GM18498 (cell line): Measurements from ENCODE around the gene KCNJ1.

Experiments used
- ATAC-seq: cut with Tn5 transposase; IDR thresholded peaks from one replicate; pipeline ENCODE4 v1.9.1; 2021; ENCODE audit warnings: mild to moderate bottlenecking, moderate library complexity; ENCODE audit not compliant: unreplicated experiment

KCNJ1 gene

DNA sequence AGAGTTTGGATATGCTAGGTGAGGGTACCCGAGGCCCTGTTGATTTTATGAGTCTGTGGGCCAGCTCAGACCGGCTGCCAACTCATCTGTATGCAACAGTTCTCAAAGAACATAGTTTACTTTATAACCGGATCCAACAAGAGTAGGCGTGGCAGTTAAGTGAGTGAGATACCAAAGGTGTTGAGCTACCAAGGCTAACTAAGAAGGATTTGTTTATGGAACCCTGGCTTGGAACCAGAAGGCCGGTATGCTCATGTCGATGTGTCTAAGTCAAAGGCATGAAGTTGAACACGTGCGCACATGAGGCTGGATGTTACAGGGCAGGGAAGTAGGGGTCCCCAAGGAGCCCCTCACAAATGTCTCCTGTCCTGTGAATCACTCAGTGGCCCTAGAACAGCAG lies at the start of gene KCNJ1:
Gene KCNJ1 (minus strand): TSS at position 20 of the 400 bp plus-strand sequence. CDS start 27,053 bp downstream, outside the sequence.
- no peak for ATAC-seq

DNA sequence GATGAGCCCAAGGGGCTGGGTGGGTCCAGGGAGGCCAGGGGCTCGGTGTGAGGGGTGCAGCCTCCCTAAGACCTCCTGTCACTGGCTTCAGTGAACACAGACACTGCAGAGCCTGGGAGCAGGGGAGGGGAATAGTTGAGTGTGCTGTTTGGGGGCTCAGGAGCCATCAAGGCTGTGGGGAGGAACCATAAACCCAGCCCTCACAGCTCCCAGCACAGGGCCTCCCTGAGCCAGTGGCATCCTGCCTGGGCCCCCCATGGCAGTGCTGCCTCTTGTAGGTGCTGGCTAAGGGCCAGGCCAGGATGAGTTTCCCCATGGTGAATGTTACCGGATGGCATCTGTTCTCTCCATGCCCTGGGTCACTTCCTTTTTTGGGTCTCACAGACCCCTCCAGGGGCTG lies 49.6 kb upstream of the KCNJ1 start:
- ATAC-seq: no peak

DNA sequence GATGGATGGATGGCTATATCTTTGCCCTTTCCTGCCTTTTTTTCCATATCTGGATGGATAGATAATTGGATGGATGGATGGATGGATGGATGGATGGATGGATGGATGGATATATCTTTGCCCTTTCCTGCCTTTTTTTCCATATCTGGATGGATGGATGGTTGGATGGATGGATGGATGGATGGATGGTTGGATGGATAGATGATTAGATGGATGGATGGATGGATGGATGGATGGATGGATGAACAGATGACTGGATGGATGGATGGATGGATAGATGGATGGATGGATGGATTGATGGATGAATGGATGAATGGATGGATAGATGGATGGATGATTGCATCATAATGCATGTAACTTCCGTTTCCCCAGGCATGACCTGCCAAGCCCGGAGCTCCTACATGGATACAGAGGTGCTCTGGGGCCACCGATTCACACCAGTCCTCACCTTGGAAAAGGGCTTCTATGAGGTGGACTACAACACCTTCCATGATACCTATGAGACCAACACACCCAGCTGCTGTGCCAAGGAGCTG lies 49.0 kb upstream of the KCNJ1 start:
- no peak for ATAC-seq

DNA sequence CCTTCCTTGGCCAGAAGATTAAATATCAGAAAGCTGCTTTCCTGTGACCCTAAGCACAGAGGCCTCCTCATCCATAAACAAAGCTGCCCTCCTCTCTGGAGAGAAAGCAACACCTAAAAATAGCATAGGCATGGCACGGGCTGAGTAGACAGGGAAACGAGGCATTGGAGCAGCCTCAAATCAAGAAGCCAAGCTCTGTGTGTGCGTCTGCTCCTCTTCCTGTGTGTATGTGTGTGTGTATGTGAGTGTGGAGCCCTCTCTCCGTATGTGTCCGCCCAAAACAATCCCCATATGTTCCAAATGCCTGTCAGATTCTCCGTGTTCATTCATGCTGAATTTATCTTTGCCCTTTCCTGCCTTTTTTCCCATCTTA lies 48.0 kb upstream of the KCNJ1 start:
- no peak for ATAC-seq

DNA sequence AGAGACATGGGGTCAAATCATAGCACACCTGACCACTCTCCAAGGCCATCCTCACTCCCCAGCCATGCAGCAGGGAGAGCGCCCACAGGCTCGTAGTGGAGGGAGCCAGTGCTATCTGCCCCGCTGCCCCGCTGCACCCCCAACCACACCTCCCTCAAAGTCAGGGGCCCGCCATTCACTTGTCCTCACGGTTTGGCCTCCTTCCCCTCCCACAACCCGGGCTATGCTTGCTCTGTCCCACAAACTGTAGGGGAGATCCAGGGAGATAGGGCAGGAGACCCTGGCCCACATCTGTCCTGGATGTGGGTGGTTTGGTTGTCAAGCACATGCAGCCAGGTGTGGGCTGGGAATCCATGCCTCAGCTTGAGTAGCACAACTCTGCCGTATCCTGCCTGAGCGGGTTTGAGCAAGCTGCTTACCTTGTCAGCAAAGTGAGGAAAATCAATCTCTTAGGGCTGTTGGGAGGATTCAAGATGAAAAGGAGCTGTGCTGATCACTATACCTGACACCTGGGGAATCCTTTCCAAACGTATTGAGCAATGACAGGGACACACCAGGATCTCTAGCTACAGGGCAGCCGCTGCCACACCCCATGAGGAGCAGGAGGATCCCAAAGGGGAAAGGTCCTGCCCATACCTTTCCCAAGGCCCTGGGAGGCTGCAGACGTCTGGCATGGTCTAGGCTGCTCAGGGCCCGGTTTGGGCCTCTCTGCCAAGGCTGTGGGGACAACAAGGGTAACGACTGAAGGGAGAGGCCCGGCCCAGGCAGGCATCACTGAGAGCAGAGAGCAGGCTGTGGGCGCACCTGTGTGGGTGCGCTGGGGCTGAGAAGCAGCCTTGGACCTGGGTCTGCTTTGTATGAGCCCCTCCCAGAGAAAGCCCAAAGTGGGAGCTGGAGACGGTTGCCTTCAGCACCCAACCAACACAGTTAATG lies 47.4 kb upstream of the KCNJ1 start:
- ATAC-seq: no peak

DNA sequence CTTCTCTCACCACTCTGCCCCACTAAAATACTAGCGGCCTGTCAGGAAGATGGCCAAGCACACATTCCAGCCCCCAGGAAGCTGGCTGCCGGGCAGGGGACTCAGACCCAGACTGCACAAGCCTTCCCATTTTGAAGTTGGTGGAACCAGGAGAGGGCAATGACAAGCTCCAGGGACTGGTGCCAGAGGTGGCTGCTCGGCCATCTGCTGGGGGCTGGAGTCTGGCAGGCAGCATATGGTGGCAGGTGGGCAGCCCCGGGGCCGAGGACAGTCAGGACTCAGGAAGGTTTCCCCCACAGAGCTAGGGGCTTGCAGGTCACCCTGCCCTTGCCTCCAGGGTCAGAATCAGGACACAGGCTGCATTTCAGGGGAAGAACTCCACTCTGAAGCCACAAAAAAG lies 46.7 kb upstream of the KCNJ1 start:
- ATAC-seq: no peak

DNA sequence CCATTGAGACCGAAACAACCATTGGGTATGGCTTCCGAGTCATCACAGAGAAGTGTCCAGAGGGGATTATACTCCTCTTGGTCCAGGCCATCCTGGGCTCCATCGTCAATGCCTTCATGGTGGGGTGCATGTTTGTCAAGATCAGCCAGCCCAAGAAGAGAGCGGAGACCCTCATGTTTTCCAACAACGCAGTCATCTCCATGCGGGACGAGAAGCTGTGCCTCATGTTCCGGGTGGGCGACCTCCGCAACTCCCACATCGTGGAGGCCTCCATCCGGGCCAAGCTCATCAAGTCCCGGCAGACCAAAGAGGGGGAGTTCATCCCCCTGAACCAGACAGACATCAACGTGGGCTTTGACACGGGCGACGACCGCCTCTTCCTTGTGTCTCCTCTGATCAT lies 44.6 kb upstream of the KCNJ1 start:
- no peak for ATAC-seq

DNA sequence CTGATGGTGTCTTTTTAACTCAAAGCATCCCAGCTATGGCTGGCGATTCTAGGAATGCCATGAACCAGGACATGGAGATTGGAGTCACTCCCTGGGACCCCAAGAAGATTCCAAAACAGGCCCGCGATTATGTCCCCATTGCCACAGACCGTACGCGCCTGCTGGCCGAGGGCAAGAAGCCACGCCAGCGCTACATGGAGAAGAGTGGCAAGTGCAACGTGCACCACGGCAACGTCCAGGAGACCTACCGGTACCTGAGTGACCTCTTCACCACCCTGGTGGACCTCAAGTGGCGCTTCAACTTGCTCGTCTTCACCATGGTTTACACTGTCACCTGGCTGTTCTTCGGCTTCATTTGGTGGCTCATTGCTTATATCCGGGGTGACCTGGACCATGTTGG lies 44.1 kb upstream of the KCNJ1 start:
- no peak for ATAC-seq

DNA sequence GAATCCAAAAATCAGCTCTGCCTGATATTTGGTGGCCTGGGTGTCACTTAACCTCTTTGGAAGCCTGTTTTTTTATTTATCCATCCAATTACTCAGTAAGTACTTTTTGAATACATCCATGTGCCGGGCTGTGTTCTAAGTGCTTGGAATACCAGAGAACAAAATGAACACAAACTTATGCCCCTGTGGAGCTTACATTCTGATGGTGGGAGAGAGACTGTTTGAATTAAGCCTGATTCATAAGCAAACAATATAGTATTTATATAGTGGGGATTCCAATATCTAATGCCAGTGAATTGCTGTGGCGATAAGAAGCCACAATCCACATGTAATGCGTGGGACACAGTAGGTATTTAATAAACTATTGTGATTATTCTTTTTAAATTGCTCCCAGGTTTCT lies 43.5 kb upstream of the KCNJ1 start:
- ATAC-seq: no peak

DNA sequence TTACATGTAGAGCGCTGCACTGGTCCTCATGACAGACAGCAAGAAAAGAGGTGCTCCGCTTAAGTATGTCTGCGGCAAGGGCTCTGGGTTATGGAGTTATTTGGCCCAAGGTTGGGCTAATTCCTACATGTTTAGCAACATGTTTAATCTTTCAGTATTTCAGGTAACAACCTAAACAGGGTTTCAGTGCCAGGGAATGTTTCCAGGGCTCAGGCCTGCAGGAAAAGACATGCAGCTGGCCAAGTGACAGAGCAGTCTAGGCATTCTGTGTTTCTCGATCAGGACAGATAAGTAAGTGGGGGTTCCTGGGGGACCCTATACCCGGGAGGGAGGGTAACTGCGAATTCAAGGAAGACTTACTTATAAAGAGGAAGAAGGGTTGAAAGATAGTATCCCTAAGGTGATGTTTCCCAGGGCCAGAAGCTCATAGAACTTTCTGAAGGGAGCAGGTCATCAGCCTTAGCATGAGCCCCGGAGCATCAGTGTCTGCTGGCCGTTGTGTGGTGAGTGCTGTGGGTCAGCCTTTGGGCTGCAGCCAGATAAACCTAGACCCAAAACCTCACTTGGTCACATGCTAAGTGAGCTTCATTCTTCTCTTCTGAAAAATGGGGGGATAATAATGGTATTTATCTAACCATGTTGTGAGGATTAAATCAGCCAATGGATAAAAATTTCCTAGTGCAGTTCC lies 42.5 kb upstream of the KCNJ1 start:
- no peak for ATAC-seq

DNA sequence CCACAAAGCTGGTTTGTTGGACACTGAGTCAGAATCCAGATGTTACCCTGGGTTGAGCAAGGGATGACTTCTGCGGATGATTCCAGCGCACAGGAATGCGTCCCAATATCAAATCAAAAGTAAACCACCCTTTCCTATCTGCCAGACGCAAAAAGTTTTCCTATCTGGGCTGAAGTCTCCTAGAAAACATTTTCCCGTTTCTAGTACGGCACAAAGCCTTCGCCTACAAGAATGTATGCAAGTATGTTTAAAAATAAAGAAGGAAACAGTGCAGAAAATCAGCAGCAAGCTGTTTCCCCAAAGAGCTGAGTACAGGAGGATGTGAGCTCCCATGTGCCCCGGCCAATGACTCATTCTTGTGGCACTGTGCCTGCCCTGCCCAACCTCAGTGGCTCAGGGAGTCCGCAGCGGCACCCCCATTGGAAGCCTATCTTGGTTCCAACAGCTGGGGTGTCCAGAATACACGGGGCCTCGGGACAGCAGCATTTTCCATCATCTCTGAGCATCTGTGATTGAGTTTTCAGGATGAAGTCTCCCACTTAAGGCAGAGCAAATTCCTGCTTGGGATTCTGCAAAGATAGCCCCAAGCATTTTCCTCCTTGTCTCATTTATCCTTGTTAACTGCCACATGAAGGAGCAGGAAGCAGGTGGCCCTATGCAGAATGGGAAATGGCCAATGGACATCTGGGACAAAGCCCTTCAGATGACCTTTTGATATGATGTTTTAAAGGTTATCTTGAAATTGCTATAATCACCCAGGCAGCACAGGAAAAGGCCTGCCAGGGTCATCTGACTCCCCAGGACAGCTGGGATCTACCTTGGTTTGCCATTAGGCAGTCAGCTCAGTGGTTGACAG lies 41.5 kb upstream of the KCNJ1 start:
- ATAC-seq: no peak

DNA sequence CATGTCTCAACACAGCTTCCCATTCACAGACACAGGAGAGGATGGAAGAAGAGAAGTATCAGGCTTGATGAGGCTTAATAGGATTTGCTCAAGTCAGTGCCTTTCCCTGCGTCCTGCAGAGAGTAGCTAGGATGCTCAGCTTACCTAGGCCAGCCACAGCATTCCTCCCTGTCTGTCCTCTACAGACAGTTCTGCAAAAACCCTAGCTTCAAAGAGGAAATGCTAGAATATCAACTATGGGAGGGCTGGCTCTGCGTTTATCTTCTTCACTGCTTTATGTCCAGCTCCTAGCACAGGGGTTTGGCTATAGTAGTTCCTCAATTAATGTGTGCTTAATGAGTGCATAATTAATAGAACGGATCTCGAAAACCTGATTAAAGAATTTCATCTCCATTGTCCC lies 40.5 kb upstream of the KCNJ1 start:
- ATAC-seq: no peak

DNA sequence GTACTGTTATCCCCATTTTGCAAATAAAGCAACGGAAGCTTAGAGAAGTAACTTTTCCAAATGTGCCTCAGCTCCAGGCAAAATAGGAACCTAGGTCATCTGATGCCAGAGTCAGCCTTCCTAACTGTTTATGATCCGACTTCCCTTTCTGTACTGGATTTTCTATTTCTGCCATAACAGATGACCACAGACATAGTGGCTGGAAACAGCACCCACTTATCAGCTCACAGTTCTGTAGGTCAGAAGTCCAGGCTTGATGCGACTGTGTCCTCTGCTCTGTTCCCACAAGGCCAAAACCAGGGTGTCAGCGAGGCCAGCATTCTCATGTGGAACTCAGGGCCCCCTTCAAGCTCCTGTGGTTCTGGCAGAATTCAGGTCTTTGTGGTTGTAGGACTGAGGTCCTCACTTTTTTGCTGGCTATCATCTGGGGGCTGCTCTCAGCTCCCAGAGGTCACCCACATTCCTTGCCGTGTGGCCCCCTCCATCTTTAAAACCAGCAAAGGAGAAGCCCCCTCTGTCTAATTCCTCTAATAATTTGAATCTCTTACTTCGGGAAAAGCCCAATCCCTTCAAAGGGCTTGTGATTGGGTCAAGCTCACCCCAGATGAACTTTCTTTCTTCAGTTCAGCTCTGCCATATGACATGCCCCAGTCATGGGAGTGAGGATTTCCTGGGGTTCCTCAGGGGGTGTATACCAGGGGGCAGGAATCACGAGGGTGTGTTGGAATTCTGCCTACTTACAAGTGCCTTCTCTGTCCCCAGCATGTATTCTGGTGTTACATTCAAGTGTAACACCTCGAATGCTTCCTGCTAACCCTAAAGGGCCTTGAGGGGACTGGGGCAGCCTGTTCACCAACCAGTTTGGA lies 39.3 kb upstream of the KCNJ1 start:
- ATAC-seq: no peak

DNA sequence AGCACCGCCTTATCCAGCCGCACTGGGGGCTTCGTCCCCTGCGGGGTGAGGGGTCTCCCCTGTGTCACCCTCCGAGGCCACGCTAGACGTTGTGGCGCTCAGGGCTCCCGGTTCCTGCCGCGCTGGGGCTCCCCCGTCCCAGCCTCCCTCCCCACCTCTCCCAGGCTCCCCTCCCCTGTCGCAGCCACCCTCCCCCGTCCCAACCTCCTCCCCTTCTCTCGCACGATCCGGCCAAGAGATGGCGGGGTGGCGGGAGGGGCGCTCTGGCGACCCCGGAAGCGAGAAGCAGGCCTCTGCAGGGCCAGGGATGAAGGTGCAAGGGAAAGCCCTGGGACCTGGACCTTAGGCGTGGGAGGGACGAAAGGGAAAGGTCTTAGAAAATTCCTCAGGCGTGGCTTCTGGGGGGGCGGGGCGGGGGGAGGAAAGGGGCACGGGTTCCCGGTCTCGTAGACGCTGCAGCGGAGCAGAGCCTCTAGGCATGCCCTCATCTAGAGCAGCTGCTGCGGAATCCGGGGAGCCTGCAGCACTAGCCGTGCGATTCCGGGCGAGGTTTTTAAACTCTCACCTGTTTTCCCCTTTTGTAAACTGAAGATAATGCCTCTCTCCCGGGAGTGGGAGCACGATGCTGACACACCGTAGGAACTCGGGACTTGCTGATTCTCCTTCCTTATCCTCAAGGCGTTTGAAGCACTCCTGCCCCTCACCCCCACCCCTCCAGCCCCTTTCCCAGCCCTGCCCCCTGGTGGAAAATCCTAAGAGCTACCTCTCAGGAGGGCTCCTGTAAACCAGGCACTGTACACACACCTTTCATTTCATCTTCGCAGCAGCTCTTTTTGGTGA lies 38.5 kb upstream of the KCNJ1 start:
- peak; percentile 56 for ATAC-seq

DNA sequence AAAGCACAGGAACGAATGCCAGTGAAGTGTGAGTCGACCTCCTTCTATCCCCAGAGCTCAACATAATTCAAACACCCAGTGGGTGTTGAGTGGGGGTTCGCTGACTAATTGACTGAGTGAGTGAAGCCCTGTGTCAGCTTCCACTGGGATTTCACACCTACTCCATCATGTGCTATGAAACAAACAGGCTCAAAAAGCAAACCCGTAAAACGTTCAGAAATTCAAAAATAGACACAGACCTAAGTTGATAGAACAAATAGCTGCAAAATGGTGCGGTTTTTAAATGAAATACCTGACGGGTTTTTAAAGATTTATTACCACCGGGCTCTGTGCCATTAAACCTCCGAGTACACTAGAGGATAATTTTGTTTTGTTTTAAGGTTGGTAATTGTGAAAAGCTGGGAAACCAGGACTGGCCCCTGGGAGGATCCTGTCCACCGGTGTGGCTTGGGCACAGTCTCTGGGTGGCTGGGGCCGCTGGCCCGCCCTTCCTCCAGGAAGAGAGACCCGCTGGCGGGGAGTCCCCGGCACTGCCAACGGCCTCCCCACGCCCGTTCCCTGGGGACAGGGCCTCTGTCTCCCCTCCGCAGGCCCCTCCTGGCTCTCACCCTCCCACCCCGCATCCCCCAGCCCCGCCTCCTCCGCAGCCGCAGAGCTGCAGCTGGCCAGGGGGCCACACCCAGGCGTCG lies 37.7 kb upstream of the KCNJ1 start:
- peak; percentile 46 for ATAC-seq

DNA sequence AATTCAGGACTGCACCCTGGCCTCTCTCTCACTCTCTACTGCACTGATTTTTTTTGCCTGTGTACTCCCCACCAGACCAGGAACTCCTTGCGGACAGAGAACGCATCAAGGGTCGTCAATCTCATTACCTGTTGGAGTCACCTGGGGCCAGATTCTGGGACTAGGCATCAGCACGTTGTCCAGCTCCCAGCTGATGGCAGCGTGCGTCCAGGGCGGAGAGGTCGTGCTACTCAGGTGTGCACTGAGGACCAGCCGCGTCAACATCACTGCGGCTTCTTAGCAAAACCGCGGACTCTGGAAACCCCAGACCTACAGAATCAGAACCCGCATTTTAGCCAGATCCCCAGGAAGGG lies 37.2 kb upstream of the KCNJ1 start:
- no peak for ATAC-seq

DNA sequence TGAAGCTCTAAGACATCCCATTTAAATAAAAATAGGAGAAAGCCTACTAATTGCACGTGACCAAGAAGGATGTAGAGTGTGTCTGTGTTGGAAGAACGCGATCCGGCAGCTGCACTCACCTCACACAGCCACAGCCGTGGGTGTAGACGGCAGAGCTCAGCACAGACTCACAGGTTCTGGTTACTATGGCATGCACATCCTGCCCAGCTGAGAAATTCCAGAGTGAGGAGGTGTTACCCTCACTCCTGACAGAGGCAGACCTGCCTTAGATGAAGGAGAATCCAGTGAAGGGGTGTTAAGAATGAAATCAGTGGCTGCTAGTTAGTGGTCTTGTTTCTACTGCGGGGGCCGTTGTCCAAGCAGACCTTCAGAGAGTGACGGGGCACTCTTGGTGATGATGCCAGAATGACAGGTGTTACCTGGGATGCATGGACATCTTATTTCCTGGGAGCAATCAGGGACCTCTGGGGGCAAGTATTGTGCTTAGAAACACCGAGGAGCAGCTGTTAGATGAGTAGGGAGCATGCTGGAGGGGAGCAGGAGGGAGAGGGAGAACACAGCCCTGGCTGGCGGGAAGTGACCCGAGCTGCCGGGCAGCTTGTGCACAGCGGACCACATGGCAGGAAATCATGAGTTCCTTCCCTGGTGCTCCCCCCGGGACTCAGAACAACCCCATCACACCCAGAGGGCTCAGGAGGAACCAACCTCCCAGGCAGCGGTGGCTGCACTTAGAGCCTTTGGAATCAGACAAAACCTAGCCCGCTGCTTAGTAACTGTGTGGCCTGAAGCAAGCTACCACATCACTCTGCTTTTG lies 36.4 kb upstream of the KCNJ1 start:
- no peak for ATAC-seq

DNA sequence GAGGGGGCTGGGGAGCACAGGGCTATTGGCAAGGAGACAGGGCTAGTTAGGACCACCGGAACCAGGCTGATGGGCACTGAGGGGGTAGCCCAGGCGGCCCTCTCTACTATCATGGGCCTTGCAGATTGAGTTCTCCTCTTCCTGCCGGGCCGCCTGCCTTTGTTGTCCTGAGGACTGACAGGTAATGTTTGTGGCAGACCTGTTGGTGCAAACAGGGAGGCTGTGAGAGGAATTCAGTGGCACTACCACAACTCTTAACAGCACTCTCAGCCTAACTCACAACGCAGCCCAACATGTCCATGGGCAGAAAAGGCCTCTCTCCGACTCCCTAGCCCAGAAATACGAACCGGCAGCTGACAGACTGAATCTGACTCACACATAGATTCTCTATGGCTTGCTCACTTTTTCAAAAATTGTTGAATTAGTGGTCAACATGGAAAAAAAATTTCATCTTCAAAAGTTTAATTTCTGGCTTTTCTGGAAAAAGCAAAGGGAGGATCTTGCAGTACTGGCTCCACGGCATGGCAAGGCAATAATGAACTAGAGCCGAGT lies 35.5 kb upstream of the KCNJ1 start:
- no peak for ATAC-seq
